NCI-H187 (cell line): ENCODE measurements around the gene BSPRY.
A peak's percentile ranks its signal among the peaks of the same experiment; 100 is the strongest.
"Not testable (repeated sequence)": the region's sequence is repeated elsewhere in the genome, so short reads cannot be mapped to it uniquely, and the experiment has no call there.

Experiments
- DNase-seq, 2 experiments: peaks; one replicate each; lab custom pipeline; 2025; lab: John Stamatoyannopoulos, UW

Gene BSPRY

GRCh38 chr9:113341712-113342410, 7.5 kb upstream of the BSPRY start:
- DNase-seq = no peak

DNA sequence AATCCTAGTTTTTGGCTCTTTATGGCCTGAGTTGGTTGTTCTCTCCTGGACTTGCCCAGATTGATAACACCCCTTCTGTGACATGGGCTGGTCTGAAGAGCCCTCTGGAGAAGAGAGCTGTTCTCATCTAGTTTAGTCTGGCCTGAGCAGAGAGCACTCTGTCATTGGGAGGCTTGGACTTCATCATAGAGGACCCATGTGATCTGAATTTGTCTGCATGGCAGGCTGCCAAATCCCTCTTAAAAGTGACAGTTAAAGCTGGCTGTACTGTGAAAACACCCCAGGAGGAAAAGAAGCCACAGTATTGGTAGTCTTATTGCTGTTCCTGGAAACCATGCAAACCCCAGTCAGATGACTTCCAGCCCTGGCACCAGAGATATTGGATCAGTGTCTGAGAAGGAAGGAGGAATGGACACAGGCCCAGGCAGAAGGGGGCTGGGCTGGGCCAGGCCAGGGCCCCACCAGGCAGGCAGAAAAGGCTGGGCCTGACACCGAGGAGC, 5.6 kb upstream of the BSPRY start:
- DNase-seq = peak; percentile 77 to 78

DNA sequence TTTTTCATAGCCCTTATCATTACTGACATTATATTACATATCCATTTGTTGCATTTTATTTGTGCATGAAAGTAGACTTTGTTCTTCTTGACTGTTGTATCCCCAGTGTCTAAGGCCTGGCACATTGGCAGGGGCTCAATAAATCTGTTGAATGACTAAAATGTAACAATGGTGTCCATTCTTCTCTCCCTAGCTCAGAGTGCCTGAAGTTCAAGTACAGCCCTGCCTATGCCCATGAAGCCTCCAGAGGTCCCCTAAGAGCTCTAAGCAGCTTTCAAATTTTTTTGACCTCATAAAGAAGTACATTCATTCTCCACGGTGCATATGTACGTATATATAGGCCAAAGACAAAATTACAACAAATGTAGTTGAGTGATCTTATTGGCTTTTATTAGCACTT, 4.2 kb upstream of the BSPRY start:
- DNase-seq = no peak

DNA sequence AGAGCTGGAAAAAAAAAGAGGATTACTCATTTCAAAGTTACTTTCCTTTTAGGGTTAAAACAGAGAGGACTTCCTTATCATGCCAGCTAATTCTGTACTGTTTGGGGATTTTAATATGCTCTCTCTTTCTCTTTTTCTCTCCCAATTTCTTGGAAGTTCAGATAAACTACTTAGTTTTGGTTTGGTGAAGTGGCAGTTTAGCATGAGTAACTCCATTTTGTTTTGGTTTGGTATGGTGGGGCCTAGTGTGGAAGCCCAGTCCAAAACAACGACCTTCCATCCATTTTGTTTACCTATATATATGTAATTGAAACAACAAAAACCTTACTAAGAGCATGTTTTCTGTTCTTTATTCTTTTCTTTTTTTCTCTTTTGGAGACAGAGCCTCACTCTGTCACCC, 3.7 kb upstream of the BSPRY start:
- no peak for DNase-seq

- DNase-seq = no peak
These were observed 904 bp upstream of the BSPRY start for GRCh38 chr9:113348437-113348836.

DNA sequence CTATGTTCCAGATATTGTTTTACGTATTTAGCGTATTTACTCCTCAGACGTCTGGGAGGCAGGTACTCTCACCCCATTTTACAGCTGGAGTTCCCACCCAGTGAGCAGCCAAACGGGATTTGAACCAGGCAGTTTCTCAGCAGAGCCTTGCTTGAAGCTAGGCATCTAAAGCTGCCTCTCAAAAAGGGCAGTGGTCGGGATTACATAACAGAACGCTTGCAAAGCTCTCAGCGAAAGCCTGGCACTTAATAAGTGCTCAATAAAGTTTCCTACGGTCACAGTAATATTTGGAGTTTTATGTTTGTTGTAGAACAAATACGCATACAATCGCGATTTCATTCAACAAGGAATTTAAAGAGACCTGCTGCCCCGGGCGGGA, 286 bp upstream of the BSPRY start:
- DNase-seq = no peak

GRCh38 chr9:113350107-113350661, 843 bp downstream of the BSPRY start:
- no peak for DNase-seq

- no peak for DNase-seq
These were observed 1.6 kb downstream of the BSPRY start for GRCh38 chr9:113350937-113351336.

GRCh38 chr9:113352006-113352405, 2.7 kb downstream of the BSPRY start:
- no peak for DNase-seq

GRCh38 chr9:113352411-113352810, 3.1 kb downstream of the BSPRY start:
- DNase-seq = no peak

- DNase-seq = no peak
These were observed 5.8 kb downstream of the BSPRY start for GRCh38 chr9:113355040-113355596.

- no peak for DNase-seq
These were observed 7.4 kb downstream of the BSPRY start for GRCh38 chr9:113356686-113357292.

GRCh38 chr9:113359385-113359784, 10.0 kb downstream of the BSPRY start:
- DNase-seq = no peak

- DNase-seq = no peak
These were observed 11.0 kb downstream of the BSPRY start for GRCh38 chr9:113360242-113360842.

DNA sequence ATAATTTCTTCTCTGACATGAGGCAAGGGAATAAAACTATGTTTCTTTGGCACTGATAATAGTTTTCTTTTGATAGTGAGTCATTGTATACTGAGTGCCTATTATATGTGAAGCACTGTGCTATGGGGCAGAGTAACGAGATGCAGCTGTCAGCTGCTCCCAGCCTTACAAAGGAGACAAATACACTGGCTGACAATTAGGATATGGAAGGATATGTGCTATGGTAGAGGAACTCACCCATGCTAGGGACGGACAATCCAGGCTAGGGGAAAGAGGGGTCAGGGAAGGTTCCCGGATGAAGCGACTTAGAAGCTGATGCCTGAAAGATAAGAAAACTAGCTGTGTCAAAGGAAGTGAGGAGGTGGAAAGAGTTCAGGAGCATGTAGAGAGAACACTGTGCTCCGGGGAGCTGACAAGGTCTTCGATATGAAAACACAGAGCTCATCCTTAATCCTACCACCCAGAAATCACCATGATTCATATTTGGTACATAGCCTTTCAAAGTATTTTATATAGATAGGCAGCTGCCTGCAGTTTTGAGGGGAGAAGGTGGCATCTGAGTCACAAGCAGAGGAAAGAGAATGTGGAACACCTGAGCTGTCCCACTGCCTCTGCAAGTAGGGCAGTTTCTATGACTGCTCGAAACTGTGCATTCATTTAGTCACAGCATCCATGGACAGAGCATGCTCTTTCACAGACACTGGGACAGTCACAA, 12.1 kb downstream of the BSPRY start:
- no peak for DNase-seq

- no peak for DNase-seq
These were observed 14.0 kb downstream of the BSPRY start for GRCh38 chr9:113363336-113363735.

DNA sequence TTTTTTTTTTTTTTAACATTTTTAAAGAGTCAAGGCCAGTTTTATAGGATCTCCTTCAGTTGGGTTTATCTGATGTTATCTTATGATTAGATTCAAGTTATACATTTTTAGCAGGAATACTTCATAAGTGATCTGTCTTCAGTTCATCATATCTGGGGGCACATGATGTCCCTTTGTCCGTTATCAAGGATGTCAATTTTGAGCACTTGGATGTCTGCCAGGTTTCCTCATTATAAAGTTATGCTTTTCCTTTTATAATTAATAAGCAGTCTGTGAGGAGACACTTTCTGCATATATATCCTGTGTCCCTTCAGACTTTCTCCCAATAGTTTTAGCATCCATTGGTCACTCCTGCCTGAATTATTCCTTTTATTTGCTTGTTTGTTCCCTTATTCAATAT, 15.6 kb downstream of the BSPRY start:
- no peak for DNase-seq

DNA sequence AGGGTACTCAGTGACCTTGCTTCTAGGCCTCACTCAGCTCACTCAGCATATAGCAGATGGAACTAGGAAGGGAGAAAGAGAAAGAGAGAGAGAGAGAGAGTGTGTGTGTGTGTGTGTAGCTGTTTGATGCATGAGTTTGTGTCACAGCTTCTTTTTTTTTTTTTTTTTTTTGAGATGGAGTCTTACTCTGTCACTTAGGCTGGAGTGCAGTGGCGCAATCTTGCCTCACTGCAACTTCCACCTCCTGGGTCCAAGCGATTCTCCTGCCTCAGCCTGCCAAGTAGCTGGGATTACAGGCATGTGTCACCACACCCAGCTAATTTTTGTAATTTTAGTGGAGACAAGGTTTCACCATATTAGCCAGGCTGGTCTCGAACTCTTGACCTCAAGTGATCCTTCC, 16.3 kb downstream of the BSPRY start:
- not testable (repeated sequence) for DNase-seq

GRCh38 chr9:113368348-113368981, 19.1 kb downstream of the BSPRY start:
- DNase-seq = no peak

DNA sequence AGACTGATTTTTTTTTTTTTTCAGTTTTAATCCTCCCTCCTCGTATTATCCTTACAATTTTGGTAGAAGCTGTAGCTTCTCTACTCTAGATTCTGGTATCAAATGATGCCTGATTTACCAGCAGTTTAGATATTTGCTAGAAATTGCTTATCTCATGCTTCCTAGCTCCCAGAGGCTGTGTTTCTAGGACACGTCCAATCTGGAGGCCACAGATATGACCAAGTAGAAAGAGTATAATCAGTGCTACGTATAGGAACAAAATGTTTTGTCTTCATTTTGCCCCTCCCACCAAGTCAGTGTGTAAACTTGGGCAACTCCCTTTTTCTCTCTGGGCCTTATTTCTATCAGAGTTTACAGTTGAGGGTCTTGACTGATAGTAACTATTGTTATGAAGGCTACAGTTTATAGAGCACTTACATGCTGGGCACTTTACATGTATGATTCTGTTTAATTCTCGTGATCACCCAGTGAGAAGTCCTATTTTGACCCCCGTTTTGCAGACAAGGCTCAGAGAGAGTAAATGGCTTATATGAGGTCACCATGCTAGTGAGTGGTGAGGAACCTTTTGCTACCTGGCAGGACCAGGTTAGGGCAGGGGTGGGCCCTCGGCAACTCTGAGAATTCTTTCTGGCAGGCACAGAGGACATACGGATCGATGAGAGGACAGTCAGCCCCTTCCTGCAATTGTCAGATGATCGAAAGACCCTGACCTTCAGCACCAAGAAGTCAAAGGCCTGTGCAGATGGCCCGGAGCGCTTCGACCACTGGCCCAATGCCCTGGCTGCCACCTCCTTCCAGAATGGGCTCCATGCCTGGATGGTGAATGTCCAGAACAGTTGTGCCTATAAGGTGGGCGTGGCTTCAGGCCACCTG, 19.9 kb downstream of the BSPRY start:
- DNase-seq = no peak

DNA sequence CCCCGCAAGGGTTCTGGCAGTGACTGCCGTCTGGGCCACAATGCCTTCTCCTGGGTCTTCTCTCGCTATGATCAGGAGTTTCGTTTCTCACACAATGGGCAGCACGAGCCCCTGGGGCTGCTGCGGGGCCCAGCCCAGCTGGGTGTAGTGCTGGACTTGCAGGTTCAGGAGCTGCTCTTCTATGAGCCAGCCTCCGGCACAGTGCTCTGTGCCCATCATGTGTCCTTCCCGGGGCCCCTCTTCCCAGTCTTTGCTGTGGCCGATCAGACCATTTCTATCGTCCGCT, 20.5 kb downstream of the BSPRY start:
- no peak for DNase-seq
